Fibroblast of mammary gland (primary cell): ENCODE measurements around the gene NTNG1.

ENCODE experiments used
- DNase-seq: peaks from one replicate; pipeline ENCODE4 v3.0.0-alpha.2; 2010; ENCODE audit warnings: low read depth
- H3K4me3 ChIP-seq: 2 replicates; pipeline ENCODE4 v1.5.1; 2011; ENCODE audit warnings: low read depth, mild to moderate bottlenecking, low read length, moderate library complexity; ENCODE audit not compliant: control insufficient read depth
- TF ChIP-seq, protein P1 (sequence below): conservative IDR thresholded peaks from 2 replicates; pipeline ENCODE4 v1.5.1; 2011; ENCODE audit warnings: low read depth, low read length, inconsistent platforms; ENCODE audit not compliant: control insufficient read depth, insufficient read depth

Gene NTNG1

DNA sequence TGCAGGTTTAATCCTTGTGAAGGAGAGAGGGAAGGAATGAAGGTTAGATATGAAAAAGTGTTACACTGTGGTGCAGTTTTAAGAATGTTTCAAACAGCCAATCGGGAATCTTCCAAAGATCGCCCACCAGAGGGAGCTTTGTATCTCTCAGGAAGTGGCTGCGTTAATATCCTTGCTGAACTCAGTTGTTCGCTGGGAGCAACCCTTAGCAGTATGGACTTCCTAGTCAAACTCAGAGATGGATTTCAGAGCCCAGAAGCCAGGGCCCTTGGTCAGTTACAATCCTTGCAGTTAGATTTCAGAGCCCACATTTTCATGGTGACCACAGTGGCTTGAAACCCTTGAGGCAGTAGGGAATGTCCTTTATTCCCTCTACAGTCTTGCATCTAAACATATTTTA is 136.2 kb downstream of the NTNG1 start:
- TF ChIP-seq, protein P1, sequence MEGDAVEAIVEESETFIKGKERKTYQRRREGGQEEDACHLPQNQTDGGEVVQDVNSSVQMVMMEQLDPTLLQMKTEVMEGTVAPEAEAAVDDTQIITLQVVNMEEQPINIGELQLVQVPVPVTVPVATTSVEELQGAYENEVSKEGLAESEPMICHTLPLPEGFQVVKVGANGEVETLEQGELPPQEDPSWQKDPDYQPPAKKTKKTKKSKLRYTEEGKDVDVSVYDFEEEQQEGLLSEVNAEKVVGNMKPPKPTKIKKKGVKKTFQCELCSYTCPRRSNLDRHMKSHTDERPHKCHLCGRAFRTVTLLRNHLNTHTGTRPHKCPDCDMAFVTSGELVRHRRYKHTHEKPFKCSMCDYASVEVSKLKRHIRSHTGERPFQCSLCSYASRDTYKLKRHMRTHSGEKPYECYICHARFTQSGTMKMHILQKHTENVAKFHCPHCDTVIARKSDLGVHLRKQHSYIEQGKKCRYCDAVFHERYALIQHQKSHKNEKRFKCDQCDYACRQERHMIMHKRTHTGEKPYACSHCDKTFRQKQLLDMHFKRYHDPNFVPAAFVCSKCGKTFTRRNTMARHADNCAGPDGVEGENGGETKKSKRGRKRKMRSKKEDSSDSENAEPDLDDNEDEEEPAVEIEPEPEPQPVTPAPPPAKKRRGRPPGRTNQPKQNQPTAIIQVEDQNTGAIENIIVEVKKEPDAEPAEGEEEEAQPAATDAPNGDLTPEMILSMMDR, result peak; percentile 71
- DNase-seq, result peak; percentile 65
- H3K4me3 ChIP-seq, result no peak overlapping the region

DNA sequence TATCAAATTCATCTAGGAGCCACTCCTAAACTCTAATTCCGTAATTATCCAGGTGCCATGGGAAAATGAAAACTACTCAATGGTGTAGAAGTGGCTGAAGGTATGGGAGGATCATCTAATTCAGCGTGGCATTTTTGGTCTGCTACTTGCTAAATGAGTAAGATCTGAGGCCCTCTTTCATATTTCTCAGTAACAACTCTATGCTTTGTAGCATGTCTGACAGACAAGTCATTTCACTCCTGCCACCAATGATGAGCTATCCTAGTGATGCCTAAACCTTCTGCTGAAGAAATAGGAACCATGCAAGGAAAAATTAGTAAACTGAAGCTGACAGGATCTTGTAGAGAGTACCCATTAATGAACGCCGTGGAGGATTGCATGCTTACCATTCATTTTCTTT is 145.3 kb downstream of the NTNG1 start:
- no peak overlapping the region for H3K4me3 ChIP-seq
- DNase-seq, result no peak
- TF ChIP-seq, protein P1, result no peak

DNA sequence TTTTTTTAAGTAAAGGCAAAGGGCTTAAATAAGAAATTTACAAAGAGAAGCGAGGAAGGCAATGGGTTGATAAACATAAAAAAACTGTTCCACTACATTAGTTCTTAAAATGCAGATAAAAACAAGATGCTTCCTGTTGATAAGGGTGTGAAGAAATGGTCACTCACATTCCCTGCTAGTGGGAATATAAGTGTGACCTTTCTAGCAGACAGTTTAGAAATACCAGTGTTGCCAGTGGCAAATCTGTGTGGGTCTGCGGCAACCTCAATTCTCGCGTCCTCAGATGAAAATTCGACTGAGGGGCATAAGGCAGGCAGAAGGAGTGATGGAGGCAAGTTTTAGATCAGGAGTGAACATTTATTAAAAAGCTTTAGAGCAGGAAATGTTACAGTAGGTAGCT is 151.1 kb downstream of the NTNG1 start:
- no peak overlapping the region for H3K4me3 ChIP-seq
- DNase-seq, result no peak
- TF ChIP-seq, protein P1, result no peak

DNA sequence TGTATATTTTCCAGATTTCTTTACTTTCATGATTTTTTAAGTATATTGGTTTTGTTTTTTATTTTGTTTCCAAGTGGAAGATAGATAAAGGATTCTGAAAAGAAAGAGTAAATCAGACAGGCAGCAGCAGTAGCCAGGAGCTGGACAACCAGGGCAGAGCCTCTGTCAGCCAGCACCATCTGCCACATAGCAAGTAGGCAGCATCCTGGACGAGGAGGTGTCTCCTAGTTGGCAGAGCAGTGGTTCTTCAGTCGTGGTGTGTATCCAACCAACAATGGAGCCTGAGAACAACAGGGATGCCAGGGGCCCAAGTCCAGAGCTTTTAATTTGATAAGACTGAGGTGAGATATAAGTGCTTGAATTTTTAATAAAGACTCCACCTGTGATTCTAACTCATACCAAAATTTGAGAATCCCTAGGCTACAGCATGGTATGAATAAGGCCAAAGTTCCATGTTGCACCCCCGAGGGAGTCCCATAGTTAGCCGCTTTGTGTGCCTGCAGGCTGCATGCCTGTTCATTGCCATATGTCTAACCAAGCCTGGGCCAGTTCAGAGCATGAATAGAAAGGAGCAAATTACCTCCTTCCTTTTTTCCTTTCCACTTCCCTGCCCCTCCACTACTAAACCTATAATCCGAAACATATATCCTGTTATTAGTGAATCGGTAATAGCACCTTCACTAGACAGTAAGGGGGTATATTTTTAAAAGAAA is 153.2 kb downstream of the NTNG1 start:
- DNase-seq, result no peak
- no peak overlapping the region for H3K4me3 ChIP-seq
- TF ChIP-seq, protein P1, result no peak

DNA sequence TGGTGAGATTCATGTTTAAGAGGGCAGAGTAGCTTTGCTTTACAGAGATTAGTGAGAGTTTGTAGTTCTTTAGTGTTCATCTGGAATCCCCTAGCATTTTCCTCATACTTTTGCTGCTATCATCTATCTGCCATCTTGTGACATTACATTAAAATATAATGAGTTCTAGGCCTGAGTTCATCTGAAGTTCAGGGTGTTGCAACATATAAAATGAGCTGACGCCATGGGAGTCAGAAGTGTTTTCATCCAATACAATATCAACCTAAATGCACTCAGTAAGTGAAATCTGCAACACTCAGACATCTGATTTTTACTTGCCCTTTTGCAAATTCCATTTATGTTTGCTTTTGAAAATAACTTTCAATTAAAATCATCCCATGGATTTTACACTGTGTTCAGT is 153.8 kb downstream of the NTNG1 start:
- DNase-seq, result no peak
- TF ChIP-seq, protein P1, result no peak

DNA sequence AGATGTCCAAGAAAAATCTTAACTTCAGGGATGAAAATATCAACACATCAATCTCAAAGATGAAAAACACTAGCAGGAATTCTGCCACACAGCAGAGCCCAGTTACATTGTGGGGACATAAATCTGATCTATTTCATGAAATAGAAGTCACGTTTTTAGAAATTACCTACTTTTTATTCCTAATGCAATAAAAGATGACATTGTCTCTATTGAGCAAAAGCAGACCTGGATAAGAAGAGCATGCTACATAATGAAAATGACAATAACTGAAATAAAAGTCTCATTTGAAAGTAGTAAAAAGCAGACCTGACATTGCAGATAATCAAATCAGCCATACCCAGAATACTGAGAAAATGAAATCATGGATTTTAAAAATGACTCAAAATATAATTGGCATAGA is 156.8 kb downstream of the NTNG1 start:
- no peak overlapping the region for H3K4me3 ChIP-seq
- no peak for DNase-seq
- TF ChIP-seq, protein P1, result no peak

More for the DNA sequence above, 153.8 kb downstream of the NTNG1 start:
- no peak overlapping the region for H3K4me3 ChIP-seq

DNA sequence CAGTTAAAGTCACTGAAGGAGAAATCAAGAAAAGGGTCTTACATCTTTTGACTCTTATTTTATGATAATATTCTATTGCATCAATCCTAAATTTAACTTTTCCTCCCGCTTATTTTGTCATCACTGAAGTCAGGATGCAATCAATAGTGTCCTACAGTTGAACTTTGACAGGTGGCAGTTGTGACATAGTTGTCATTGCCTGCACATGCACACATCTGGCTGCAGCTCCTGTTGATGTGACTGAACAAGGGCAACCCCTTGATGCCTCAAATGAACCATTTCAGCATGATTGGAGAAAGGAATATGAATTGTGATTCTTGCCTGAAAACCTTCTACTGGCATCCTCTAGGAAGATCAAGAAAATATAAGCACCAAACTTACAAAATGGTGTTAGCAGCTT is 157.7 kb downstream of the NTNG1 start:
- H3K4me3 ChIP-seq, result no peak overlapping the region
- TF ChIP-seq, protein P1, result no peak
- no peak for DNase-seq
